Cerebellar nuclear complex (tissue), 1 donor: ENCODE data around the gene C20orf202.
"Not testable (repeated sequence)": the region's sequence is repeated elsewhere in the genome, so short reads cannot be mapped to it uniquely, and the experiment has no call there.

ENCODE experiments used
- DNase-seq, 2 experiments: peaks; one replicate each; lab custom pipeline; 2025; lab: John Stamatoyannopoulos, UW

The C20orf202 gene

GRCh38 chr20:1247689-1248088 is 44.4 kb downstream of the C20orf202 start:
- DNase-seq = no peak

- not testable (repeated sequence) for DNase-seq
These were observed 47.0 kb downstream of the C20orf202 start for GRCh38 chr20:1250282-1250681.

DNA sequence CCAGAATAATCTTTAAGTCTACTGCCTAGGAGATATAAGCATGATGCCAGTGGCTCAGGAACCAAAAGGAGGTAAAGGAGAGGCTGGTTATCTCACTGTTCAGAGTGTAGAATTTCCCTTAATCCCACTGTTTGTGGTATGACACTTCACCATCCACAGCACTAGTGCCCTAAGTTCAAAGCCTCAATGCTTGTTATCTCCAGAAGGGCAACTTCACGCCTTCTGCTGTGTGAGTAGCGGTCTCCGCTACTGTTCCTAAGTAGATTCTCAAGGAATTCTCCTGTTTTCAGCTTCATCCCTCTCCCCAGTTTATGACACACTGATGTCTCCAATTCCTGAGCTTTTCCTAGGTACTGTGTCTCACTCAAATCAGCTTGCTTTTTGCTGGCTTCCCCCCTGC is 49.2 kb downstream of the C20orf202 start:
- no peak for DNase-seq

- DNase-seq = no peak
These were observed 51.0 kb downstream of the C20orf202 start for GRCh38 chr20:1254254-1254653.

GRCh38 chr20:1255675-1256074 is 52.4 kb downstream of the C20orf202 start:
- no peak for DNase-seq
